ENCODE data around the gene MTMR4.
"Not testable (repeated sequence)": the region's sequence is repeated elsewhere in the genome, so short reads cannot be mapped to it uniquely, and the experiment has no call there.

Gene MTMR4

GRCh38 chr17:58521680-58522079 is 7.2 kb upstream of the MTMR4 start:
- DNase-seq, result no peak

- peak; percentile 15 for DNase-seq
Measured at GRCh38 chr17:58520843-58521430, 6.5 kb upstream of the MTMR4 start.

GRCh38 chr17:58517928-58518609 is 3.6 kb upstream of the MTMR4 start:
- peak; percentile 100 for DNase-seq

GRCh38 chr17:58517378-58517927 is 3.0 kb upstream of the MTMR4 start:
- DNase-seq, result no peak

DNA sequence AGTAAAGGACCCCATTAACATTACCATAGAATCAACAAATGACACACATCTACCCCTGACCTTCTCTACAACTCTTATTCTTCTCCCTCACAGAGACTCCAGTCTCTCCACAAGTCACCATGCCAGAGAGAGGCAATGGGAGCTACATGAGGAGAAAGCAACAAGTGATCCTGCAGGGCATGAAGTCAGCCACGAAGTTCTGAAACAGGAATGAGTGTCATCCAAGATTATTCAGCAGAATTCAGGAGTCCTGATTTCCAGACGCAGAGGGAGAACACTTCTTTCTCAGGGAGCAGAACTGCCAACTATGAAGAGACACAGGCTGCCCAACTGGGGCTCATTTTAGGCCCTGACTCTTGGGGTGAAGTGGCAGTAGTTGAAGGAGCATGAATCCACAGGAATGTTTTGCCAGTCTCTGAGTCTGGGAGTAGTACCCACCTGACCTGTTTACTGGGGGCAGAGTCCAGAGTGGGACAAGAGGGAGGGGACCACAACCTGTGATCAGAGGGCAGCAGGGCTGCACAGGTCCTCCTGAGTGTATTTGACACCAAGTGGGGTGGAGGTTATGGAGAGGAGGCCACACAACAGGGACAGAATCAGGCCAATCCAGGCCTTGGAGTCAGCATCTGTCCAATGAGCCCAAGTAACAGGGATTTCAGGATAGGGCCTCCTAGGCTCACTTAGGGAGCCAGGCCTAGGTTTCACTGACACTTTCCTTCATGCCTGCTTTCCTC is 2.4 kb upstream of the MTMR4 start:
- no peak for DNase-seq

- no peak for DNase-seq
Measured at GRCh38 chr17:58515286-58515685, 848 bp upstream of the MTMR4 start.

- no peak for DNase-seq
Measured at GRCh38 chr17:58514770-58515157, 326 bp upstream of the MTMR4 start.

GRCh38 chr17:58513267-58513964 is 1.0 kb downstream of the MTMR4 start:
- DNase-seq, result peak; percentile 40

GRCh38 chr17:58510075-58510474 is 4.4 kb downstream of the MTMR4 start:
- DNase-seq, result no peak

DNA sequence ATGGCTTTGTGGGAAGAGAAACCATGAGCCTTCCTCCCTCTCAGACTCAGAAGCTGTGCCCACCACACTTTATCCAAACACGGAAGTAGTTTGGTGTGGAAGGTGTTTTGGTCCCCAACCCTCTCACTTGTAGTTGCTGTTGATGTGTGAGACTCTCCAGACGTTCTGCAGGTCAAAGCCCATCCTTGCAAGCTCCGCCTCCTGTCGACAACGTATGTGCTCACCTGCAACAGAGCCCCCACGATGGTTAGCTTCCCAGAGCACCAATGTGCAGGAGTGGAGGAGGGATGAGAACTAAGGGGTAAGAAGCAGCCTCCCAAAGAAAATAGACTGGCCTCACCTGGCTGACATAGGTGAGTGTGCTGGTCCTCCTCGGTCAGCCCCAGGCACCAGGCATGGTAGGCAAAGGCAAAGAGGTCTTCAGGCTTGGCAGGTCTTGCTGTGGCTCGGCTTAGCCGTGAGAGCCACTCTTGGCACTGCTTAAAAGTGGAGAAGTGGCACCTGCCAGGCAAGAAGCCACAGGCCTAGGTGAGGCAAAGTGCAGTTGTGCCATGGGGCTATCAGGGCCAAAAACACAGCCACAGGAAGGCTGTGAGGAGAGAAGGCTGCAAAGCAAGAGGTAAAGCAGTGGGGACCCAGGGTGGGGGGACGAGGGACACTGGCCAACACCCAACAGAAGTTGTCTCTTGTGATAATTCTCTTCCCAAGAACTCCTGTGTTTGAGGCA is 5.9 kb downstream of the MTMR4 start:
- DNase-seq, result no peak

- no peak for DNase-seq
Measured at GRCh38 chr17:58507123-58507634, 7.3 kb downstream of the MTMR4 start.

- no peak for DNase-seq
Measured at GRCh38 chr17:58506354-58507080, 7.9 kb downstream of the MTMR4 start.

DNA sequence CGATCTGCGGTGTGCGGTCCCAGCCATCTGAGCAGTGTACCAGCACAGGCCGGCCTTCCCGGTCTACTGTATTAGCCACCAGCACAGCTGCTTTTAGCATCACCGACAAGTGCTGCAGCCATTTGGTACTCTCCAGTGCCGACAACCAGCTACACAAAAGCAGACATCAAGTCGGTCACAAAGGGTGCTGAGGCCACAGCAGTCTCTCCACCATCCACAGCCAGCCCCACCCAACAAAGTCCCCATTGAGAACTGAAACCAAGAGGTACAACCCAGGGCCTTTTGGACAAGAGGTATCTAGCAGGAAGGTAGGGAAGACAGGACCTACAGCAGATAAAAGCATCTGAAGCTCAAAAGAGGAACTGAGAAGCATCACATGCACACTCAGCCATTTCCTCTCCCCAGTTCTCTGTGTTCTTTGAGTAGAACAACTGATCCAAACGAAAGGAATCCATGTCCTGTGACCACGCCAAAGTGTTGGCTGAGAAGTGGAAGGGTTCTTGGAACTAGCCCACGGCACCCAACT is 9.5 kb downstream of the MTMR4 start:
- no peak for DNase-seq

DNA sequence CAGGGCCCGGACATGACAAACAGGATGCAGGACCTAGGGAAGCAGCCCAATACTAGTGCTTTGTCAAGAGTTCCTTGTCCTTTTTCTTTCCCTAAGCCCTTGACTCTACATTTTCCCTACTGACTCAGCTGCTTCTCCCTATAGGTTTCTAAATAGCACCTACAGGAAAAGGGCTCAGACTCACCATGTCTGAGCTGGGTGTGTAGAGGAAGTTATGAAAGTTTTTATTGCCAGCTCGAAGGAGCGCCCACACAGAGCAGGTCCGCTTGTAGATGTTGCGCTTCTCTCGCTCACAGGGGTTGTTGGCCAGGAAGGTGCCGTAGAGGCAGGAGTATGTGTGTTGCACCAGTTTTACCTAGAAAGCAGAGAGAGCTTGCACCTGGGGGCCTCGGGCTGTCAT is 10.6 kb downstream of the MTMR4 start:
- DNase-seq, result no peak

GRCh38 chr17:58503134-58503533 is 11.3 kb downstream of the MTMR4 start:
- not testable (repeated sequence) for DNase-seq

- DNase-seq, result no peak
Measured at GRCh38 chr17:58501451-58501850, 13.0 kb downstream of the MTMR4 start.

GRCh38 chr17:58498177-58498828 is 16.1 kb downstream of the MTMR4 start:
- no peak for DNase-seq

DNA sequence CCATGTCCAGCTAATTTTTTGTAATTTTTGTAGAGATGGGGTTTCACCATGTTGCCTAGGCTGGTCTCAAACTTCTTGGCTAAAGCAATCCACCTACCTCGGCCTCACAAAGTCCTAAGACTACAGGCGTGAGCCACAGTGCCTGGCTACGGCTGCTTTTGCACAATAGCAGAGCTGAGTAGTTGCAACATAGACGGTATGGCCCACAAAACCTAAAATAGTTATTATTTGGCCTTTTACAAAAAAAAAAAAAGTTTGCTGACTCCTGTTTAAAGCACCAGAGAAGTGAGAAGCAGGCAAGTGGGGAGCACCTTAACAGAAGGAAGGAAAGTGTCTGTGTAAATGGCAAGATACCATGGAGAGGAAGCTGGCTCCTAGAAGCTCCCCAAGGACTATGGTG is 20.9 kb downstream of the MTMR4 start:
- DNase-seq, result no peak

- no peak for DNase-seq
Measured at GRCh38 chr17:58492238-58493121, 22.0 kb downstream of the MTMR4 start.
